WI38 (cell line): ENCODE data around the gene UBE3C.
"Not testable (repeated sequence)": the region's sequence is repeated elsewhere in the genome, so short reads cannot be mapped to it uniquely, and the experiment has no call there.

ENCODE experiments used
- H3K4me3 ChIP-seq: 2 replicates; pipeline ENCODE4 v1.5.1; 2011; ENCODE audit warnings: low read depth, mild to moderate bottlenecking, control low read depth, low read length
- CTCF ChIP-seq: IDR thresholded peaks from 2 replicates; pipeline ENCODE4 v1.5.1; 2012; ENCODE audit warnings: low read depth, mild to moderate bottlenecking, control low read depth, low read length

The UBE3C gene

GRCh38 chr7:157122800-157123495 lies 15.8 kb upstream of the UBE3C start:
- no peak overlapping the region for H3K4me3 ChIP-seq
- TF ChIP-seq CTCF, result no peak

- no peak for TF ChIP-seq CTCF
Observed at GRCh38 chr7:157124690-157125089, 14.0 kb upstream of the UBE3C start.

GRCh38 chr7:157125376-157126223 lies 13.1 kb upstream of the UBE3C start:
- H3K4me3 ChIP-seq, result no peak overlapping the region
- TF ChIP-seq CTCF, result no peak

More at GRCh38 chr7:157124690-157125089, 14.0 kb upstream of the UBE3C start:
- H3K4me3 ChIP-seq, result no peak overlapping the region

GRCh38 chr7:157126921-157127320 lies 11.8 kb upstream of the UBE3C start:
- H3K4me3 ChIP-seq, result no peak overlapping the region
- no peak for TF ChIP-seq CTCF

GRCh38 chr7:157129200-157129599 lies 9.5 kb upstream of the UBE3C start:
- no peak for TF ChIP-seq CTCF
- H3K4me3 ChIP-seq, result no peak overlapping the region

GRCh38 chr7:157129907-157130460 lies 8.7 kb upstream of the UBE3C start:
- no peak for TF ChIP-seq CTCF
- no peak overlapping the region for H3K4me3 ChIP-seq

- not testable (repeated sequence) for H3K4me3 ChIP-seq
Observed at GRCh38 chr7:157130849-157131248, 7.9 kb upstream of the UBE3C start.
